Endothelial cell of umbilical vein (primary cell): ENCODE results near the gene KRTAP10-10. TPM values are rescaled to one million over a fixed set of nuclear protein-coding genes. Genes with fewer than 3 reads are reported as not detected.
"Not testable (repeated sequence)": the region's sequence is repeated elsewhere in the genome, so short reads cannot be mapped to it uniquely, and the experiment has no call there.

Source experiments
- BruUV-seq: library from RNA; stranded (reverse); fragments of 400-500 nt; replicated peaks from 2 replicates; lab custom pipeline; 2021; lab: Mats Ljungman, UMichigan
- CTCF ChIA-PET: fragments of 300-600, 350-600 bp; sonication (Branson Sonifier 250); formaldehyde crosslinking; loops from one replicate; lab custom pipeline; 2021; ENCODE audit warnings: antibody characterized with exemption, inconsistent platforms; lab: Charles Lee
- POLR2A ChIA-PET: fragments of 300-600, 350-600 bp; sonication (Branson Sonifier 250); formaldehyde crosslinking; loops from one replicate; lab custom pipeline; 2021; ENCODE audit warnings: antibody characterized with exemption, inconsistent platforms; lab: Charles Lee
- DNase-seq: peaks from one replicate; pipeline ENCODE4 v3.0.0-alpha.2; 2011; ENCODE audit warnings: low read depth, low spot score
- FAIRE-seq: peaks from 2 replicates; lab custom pipeline; 2011; peaks lifted over from hg19 to GRCh38; lab: Jason Lieb, UNC
- H2AFZ ChIP-seq: 2 replicates; pipeline ENCODE4 v1.6.0; 2012; ENCODE audit warnings: low read depth, low read length, control low read depth, inconsistent platforms
- H3K27ac ChIP-seq: 2 replicates; pipeline ENCODE4 v1.5.1; 2011; ENCODE audit warnings: low read depth, mild to moderate bottlenecking, control low read depth, low read length, moderate library complexity; ENCODE audit not compliant: insufficient read depth
- H3K27me3 ChIP-seq, 2 experiments: 2 replicates each; pipeline versions ENCODE4 v1.6.0 to v1.6.1; 2011; ENCODE audit warnings: low read length in 2 of 2, mixed read lengths in 1 of 2; ENCODE audit not compliant: control insufficient read depth in 2 of 2, insufficient read depth in 2 of 2
- H3K36me3 ChIP-seq, 2 experiments: 2 replicates in 1 of 2; 3 replicates in 1 of 2; pipeline ENCODE4 v1.5.1; 2011; ENCODE audit warnings: low read length in 2 of 2, mild to moderate bottlenecking in 1 of 2, moderate library complexity in 1 of 2; ENCODE audit not compliant: control insufficient read depth in 2 of 2, insufficient read depth in 2 of 2; ENCODE audit errors: extremely low read depth in 1 of 2
- H3K4me1 ChIP-seq: 3 replicates; pipeline ENCODE4 v1.5.1; 2011; ENCODE audit warnings: mild to moderate bottlenecking, low read length; ENCODE audit not compliant: control insufficient read depth, insufficient read depth; ENCODE audit errors: extremely low read depth
- H3K4me2 ChIP-seq: 2 replicates; pipeline ENCODE4 v1.6.1; 2011; ENCODE audit warnings: low read length, control low read depth, mixed read lengths; ENCODE audit not compliant: insufficient read depth
- H3K4me3 ChIP-seq, 3 experiments: fragments of 200-600 bp in 1 of 3; sonication (generic), shearing (Covaris generic) in 1 of 3; replicated peaks in 1 of 3; 2 replicates each; pipeline ENCODE4 v1.5.1; 2011 to 2016; ENCODE audit warnings: control low read depth in 3 of 3, low read length in 3 of 3, mild to moderate bottlenecking in 2 of 3, inconsistent platforms in 1 of 3, low read depth in 1 of 3, moderate library complexity in 1 of 3; ENCODE audit not compliant: insufficient read depth in 1 of 3
- H3K79me2 ChIP-seq: 2 replicates; pipeline ENCODE4 v1.6.0; 2012; ENCODE audit warnings: low read length, inconsistent platforms; ENCODE audit not compliant: control insufficient read depth, insufficient read depth
- H3K9ac ChIP-seq: replicated peaks from 2 replicates; pipeline ENCODE3; 2011; ENCODE audit warnings: low read length, control low read depth; ENCODE audit not compliant: insufficient read depth; ENCODE audit errors: extremely low read depth
- H3K9me1 ChIP-seq: replicated peaks from 3 replicates; pipeline ENCODE4 v1.6.0; 2011; ENCODE audit warnings: mild to moderate bottlenecking, low read length; ENCODE audit not compliant: control insufficient read depth, insufficient read depth; ENCODE audit errors: extremely low read depth
- H3K9me3 ChIP-seq: replicated peaks from 2 replicates; pipeline ENCODE4 v1.5.1; 2012; ENCODE audit warnings: low read length, inconsistent platforms; ENCODE audit not compliant: control insufficient read depth, insufficient read depth
- H4K20me1 ChIP-seq: replicated peaks from 2 replicates; pipeline ENCODE3; 2011; ENCODE audit warnings: mild to moderate bottlenecking, low read length; ENCODE audit not compliant: control insufficient read depth, insufficient read depth; ENCODE audit errors: extremely low read depth
- EZH2 ChIP-seq: IDR thresholded peaks from 2 replicates; pipeline ENCODE4 v1.6.1; 2012; ENCODE audit warnings: borderline replicate concordance, low read depth, mild to moderate bottlenecking, moderate library complexity, low read length, inconsistent platforms; ENCODE audit not compliant: severe bottlenecking
- FOS ChIP-seq: IDR thresholded peaks from 2 replicates; pipeline ENCODE4 v1.6.1; 2011; ENCODE audit warnings: mild to moderate bottlenecking, low read length, moderate library complexity, borderline replicate concordance; ENCODE audit not compliant: insufficient read depth
- GATA2 ChIP-seq: IDR thresholded peaks from 2 replicates; pipeline ENCODE4 v1.7.0; 2011; ENCODE audit warnings: low read depth, mild to moderate bottlenecking, moderate library complexity, mixed read lengths, low read length; ENCODE audit not compliant: insufficient read length, insufficient read depth
- JUN ChIP-seq: IDR thresholded peaks from 2 replicates; pipeline ENCODE4 v1.6.1; 2011; ENCODE audit warnings: borderline replicate concordance, low read depth; ENCODE audit not compliant: insufficient read length, insufficient read depth
- MYC ChIP-seq: IDR thresholded peaks from one replicate; pipeline ENCODE4 v1.6.1; 2011; ENCODE audit warnings: mild to moderate bottlenecking, low read depth, low read length
- POLR2A ChIP-seq: IDR thresholded peaks from 2 replicates; pipeline ENCODE4 v1.6.1; 2012; ENCODE audit warnings: low read depth, mild to moderate bottlenecking, control low read depth, low read length
- POLR2AphosphoS5 ChIP-seq: IDR thresholded peaks from 2 replicates; pipeline ENCODE4 v1.6.1; 2012; ENCODE audit warnings: low read depth, mild to moderate bottlenecking, control low read depth, low read length, moderate library complexity; ENCODE audit not compliant: insufficient read depth
- dilution Hi-C: fragments of 300-500 bp; cut with MboI; formaldehyde crosslinking; loops from one replicate; pipeline ENCODE4 v1.15.0; 2019; ENCODE audit warnings: low sequenced_read_pairs; ENCODE audit not compliant: extremely low pct_ligation_motif_present
- intact Hi-C: fragments of 100-400 bp; cut with micrococcal nuclease; formaldehyde crosslinking; loops from one replicate; pipeline ENCODE4 v1.10.0; 2022
- polyA plus RNA-seq, 4 experiments: library from polyadenylated mRNA; depleted of rRNA in 3 of 4; stranded (reverse) in 3 of 4; unstranded in 1 of 4; fragments of >200 nt; gene quantifications; 2 replicates each; pipeline versions ENCODE4 v1.2.1 to v1.2.3, GENCODE V29; 2011 to 2012; ENCODE audit warnings: missing spikeins in 1 of 4
- total RNA-seq: library from RNA; stranded (reverse); gene quantifications from 2 replicates; pipeline ENCODE4 v1.2.3, GENCODE V29; 2021
- TF ChIP-seq, protein P1 (sequence below): IDR thresholded peaks from 2 replicates; pipeline ENCODE4 v1.6.1; 2011; ENCODE audit not compliant: insufficient read depth, insufficient read length
- TF ChIP-seq, protein P2 (sequence below), 2 donors: IDR thresholded peaks; 1 replicate in 1 of 2; 2 replicates in 1 of 2; pipeline ENCODE4 v1.5.1; 2011; ENCODE audit warnings: low read length in 2 of 2, mild to moderate bottlenecking in 2 of 2, moderate library complexity in 2 of 2, control low read depth in 1 of 2, inconsistent platforms in 1 of 2, low read depth in 1 of 2; ENCODE audit not compliant: insufficient read depth in 1 of 2; ENCODE audit errors: extremely low read depth in 1 of 2

Gene KRTAP10-10
- total and polyA plus RNA-seq, 2 donors (not counting 3 experiments of a cell fraction or from before 2014, with no cell fraction given), result not detected

DNA sequence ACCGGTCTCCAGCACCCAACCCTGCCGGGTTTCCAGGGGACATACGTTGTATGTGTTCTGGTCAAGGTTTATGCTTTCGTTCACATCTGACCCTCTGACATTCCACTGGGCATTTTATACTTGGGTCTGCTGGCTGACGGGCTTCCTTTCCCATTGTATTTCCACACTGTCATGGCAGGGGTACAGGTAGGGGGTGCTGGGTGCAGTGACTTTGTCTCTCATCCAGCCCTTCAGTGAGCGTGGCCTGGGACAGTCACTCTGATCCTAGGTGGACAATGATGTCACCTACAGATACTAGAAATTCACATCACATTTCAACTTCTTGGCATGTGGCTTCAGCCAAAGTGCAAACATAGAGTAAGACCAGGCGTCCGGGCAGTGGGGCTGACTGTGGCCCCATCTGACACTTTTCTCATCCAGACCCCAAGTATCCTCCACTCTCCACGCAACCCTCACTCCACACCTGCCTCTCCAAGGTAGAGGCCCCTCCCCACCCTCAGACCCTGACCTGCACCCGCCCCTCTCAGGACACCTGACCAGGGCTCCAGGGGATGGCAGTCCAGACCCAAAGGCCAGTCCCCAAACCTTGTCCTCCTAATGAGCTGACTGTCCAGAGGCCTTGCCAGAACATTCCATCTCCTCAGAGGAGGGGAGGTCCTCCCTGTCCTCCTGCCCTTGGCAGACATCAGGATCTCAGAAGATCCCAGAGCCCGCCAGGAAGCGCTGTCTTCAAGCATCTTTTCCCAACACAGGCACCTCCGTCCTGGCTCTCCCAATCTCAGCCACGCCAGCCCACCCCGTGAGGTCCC is 743 bp upstream of the KRTAP10-10 start:
- Histone ChIP-seq H3K79me2 (no peaks in the 10 kb centered on the region), H3K4me3 (no peak overlapping the region), H3K4me2 (no peak overlapping the region), H3K27ac (no peak overlapping the region), H3K9me1 (no peaks in the 10 kb centered on the region), H4K20me1 (no peaks in the 10 kb centered on the region), H3K27me3 (no peaks in the 10 kb centered on the region), H3K9ac (no peak overlapping the region), H2AFZ (no peak overlapping the region), H3K4me1 (no peaks in the 10 kb centered on the region), H3K36me3 (no peaks in the 10 kb centered on the region), H3K9me3 (no peaks in the 10 kb centered on the region)
- FAIRE-seq (no peak), DNase-seq (no peak)
- TF ChIP-seq GATA2 (no peak), MYC (no peak), JUN (no peak), FOS (no peak), EZH2 (no peak), POLR2A (no peak), POLR2AphosphoS5 (no peak)
- TF ChIP-seq, protein P1, sequence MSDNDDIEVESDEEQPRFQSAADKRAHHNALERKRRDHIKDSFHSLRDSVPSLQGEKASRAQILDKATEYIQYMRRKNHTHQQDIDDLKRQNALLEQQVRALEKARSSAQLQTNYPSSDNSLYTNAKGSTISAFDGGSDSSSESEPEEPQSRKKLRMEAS, result no peak
- TF ChIP-seq, protein P2, sequence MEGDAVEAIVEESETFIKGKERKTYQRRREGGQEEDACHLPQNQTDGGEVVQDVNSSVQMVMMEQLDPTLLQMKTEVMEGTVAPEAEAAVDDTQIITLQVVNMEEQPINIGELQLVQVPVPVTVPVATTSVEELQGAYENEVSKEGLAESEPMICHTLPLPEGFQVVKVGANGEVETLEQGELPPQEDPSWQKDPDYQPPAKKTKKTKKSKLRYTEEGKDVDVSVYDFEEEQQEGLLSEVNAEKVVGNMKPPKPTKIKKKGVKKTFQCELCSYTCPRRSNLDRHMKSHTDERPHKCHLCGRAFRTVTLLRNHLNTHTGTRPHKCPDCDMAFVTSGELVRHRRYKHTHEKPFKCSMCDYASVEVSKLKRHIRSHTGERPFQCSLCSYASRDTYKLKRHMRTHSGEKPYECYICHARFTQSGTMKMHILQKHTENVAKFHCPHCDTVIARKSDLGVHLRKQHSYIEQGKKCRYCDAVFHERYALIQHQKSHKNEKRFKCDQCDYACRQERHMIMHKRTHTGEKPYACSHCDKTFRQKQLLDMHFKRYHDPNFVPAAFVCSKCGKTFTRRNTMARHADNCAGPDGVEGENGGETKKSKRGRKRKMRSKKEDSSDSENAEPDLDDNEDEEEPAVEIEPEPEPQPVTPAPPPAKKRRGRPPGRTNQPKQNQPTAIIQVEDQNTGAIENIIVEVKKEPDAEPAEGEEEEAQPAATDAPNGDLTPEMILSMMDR (IDR thresholded peaks at IDR 0.05; ENCODE audit: extremely low read depth in 1 of 2, insufficient read depth in 1 of 2, low read depth in 1 of 2, low read length in 2 of 2), result no peak
- POLR2A ChIA-PET, result no interaction called here
- intact Hi-C loops (no loop called here), dilution Hi-C loops (no loop called here)
- CTCF ChIA-PET, result no interaction called here
- BruUV-seq, result no TSS peak

DNA sequence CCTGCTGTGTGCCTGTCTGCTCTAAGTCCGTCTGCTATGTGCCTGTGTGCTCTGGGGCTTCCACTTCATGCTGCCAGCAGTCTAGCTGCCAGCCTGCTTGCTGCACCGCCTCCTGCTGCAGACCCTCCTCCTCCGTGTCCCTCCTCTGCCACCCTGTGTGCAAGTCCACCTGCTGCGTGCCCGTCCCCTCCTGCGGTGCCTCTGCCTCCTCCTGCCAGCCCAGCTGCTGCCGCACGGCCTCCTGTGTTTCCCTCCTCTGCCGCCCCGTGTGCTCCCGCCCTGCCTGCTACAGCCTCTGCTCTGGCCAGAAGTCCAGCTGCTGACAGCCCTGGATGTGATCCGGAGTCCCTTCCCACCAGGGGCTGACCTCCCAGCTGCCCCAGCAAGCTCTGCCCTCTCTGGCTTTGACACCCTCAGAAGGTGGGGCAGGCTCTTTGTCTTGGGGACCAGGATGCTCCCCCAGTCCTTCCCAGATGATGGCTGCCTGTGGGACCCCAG is 744 bp downstream of the KRTAP10-10 start:
- H3K4me1 ChIP-seq, BruUV-seq, intact Hi-C loops, H3K9me1 ChIP-seq, H3K9ac ChIP-seq, dilution Hi-C loops, H3K36me3 ChIP-seq, H4K20me1 ChIP-seq, H3K27ac ChIP-seq, H3K9me3 ChIP-seq, H3K4me3 ChIP-seq, H2AFZ ChIP-seq, FAIRE-seq, CTCF ChIA-PET, POLR2A ChIA-PET, DNase-seq, H3K4me2 ChIP-seq, H3K27me3 ChIP-seq, H3K79me2 ChIP-seq: not testable (repeated sequence)
